GM21423 (cell line): Measurements from ENCODE around the gene KDM3B.
"Not testable (repeated sequence)": the region's sequence is repeated elsewhere in the genome, so short reads cannot be mapped to it uniquely, and the experiment has no call there.

Experiments
- ATAC-seq: cut with Tn5 transposase; IDR thresholded peaks from one replicate; pipeline ENCODE4 v1.9.1; 2021; ENCODE audit warnings: mild to moderate bottlenecking, moderate library complexity; ENCODE audit not compliant: unreplicated experiment

The KDM3B gene

DNA sequence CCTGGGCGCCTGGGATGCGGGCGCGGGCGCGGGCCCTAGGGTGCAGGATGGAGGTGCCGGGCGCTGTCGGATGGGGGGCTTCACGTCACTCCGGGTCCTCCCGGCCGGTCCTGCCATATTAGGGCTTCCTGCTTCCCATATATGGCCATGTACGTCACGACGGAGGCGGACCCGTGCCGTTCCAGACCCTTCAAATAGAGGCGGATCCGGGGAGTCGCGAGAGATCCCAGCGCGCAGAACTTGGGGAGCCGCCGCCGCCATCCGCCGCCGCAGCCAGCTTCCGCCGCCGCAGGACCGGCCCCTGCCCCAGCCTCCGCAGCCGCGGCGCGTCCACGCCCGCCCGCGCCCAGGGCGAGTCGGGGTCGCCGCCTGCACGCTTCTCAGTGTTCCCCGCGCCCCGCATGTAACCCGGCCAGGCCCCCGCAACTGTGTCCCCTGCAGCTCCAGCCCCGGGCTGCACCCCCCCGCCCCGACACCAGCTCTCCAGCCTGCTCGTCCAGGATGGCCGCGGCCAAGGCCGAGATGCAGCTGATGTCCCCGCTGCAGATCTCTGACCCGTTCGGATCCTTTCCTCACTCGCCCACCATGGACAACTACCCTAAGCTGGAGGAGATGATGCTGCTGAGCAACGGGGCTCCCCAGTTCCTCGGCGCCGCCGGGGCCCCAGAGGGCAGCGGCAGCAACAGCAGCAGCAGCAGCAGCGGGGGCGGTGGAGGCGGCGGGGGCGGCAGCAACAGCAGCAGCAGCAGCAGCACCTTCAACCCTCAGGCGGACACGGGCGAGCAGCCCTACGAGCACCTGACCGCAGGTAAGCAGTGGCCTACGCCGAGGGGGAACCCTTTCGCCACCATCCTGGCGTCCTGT is 113.0 kb downstream of the KDM3B start, which contains the start of gene EGR1:
Gene EGR1, plus strand, starts transcription at position 219 of the 864 bp plus-strand sequence. Its CDS starts 283 bp downstream, at position 502.
- peak; percentile 48 for ATAC-seq

DNA sequence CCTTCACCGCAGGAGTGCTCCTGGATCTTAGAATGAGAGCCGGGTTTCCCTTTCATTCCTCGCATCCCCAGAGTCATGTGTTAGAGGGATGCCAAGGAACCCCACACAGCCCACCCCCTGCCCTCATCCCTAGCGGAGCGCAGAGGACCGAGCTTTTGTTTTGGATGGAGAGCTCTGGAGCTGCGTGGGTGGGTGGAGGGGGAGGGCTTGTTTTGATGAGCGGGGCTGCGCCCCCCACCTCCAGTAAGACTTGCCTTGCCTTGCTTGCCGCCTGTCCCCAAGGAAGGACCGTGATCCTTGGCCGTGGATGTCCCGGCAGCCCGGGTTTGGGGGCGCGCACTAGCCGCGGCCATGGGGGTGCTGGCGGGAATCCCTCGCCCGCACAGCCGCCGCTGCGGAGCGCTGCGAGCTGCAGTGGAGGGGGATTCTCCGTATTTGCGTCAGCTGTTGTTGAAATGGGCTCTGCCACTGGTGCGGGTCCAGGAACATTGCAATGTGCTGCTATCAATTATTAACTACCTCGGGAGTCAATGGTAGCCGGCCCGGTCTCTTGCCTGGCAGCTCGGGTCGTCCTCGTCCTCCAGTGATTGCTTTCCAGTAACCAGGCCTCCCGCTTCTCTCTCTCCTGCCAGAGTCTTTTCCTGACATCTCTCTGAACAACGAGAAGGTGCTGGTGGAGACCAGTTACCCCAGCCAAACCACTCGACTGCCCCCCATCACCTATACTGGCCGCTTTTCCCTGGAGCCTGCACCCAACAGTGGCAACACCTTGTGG is 113.8 kb downstream of the KDM3B start:
- ATAC-seq, result no peak

DNA sequence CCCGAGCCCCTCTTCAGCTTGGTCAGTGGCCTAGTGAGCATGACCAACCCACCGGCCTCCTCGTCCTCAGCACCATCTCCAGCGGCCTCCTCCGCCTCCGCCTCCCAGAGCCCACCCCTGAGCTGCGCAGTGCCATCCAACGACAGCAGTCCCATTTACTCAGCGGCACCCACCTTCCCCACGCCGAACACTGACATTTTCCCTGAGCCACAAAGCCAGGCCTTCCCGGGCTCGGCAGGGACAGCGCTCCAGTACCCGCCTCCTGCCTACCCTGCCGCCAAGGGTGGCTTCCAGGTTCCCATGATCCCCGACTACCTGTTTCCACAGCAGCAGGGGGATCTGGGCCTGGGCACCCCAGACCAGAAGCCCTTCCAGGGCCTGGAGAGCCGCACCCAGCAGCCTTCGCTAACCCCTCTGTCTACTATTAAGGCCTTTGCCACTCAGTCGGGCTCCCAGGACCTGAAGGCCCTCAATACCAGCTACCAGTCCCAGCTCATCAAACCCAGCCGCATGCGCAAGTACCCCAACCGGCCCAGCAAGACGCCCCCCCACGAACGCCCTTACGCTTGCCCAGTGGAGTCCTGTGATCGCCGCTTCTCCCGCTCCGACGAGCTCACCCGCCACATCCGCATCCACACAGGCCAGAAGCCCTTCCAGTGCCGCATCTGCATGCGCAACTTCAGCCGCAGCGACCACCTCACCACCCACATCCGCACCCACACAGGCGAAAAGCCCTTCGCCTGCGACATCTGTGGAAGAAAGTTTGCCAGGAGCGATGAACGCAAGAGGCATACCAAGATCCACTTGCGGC is 114.6 kb downstream of the KDM3B start:
- no peak for ATAC-seq

DNA sequence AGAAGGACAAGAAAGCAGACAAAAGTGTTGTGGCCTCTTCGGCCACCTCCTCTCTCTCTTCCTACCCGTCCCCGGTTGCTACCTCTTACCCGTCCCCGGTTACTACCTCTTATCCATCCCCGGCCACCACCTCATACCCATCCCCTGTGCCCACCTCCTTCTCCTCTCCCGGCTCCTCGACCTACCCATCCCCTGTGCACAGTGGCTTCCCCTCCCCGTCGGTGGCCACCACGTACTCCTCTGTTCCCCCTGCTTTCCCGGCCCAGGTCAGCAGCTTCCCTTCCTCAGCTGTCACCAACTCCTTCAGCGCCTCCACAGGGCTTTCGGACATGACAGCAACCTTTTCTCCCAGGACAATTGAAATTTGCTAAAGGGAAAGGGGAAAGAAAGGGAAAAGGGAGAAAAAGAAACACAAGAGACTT is 115.2 kb downstream of the KDM3B start:
- no peak for ATAC-seq

DNA sequence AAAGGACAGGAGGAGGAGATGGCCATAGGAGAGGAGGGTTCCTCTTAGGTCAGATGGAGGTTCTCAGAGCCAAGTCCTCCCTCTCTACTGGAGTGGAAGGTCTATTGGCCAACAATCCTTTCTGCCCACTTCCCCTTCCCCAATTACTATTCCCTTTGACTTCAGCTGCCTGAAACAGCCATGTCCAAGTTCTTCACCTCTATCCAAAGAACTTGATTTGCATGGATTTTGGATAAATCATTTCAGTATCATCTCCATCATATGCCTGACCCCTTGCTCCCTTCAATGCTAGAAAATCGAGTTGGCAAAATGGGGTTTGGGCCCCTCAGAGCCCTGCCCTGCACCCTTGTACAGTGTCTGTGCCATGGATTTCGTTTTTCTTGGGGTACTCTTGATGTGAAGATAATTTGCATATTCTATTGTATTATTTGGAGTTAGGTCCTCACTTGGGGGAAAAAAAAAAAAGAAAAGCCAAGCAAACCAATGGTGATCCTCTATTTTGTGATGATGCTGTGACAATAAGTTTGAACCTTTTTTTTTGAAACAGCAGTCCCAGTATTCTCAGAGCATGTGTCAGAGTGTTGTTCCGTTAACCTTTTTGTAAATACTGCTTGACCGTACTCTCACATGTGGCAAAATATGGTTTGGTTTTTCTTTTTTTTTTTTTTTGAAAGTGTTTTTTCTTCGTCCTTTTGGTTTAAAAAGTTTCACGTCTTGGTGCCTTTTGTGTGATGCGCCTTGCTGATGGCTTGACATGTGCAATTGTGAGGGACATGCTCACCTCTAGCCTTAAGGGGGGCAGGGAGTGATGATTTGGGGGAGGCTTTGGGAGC is 115.9 kb downstream of the KDM3B start:
- ATAC-seq, result no peak

DNA sequence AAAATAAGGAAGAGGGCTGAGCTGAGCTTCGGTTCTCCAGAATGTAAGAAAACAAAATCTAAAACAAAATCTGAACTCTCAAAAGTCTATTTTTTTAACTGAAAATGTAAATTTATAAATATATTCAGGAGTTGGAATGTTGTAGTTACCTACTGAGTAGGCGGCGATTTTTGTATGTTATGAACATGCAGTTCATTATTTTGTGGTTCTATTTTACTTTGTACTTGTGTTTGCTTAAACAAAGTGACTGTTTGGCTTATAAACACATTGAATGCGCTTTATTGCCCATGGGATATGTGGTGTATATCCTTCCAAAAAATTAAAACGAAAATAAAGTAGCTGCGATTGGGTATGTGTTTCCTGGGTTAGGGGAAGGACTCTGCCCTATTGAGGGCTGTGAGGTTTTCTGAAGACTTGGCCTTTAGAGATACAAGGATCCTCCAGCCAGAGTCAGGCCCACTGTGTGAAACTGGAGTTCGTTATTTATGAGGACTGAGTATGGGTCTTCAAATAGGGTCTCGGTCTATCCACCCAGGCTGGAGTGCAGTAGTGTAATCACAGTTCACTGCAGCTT is 116.6 kb downstream of the KDM3B start:
- no peak for ATAC-seq

DNA sequence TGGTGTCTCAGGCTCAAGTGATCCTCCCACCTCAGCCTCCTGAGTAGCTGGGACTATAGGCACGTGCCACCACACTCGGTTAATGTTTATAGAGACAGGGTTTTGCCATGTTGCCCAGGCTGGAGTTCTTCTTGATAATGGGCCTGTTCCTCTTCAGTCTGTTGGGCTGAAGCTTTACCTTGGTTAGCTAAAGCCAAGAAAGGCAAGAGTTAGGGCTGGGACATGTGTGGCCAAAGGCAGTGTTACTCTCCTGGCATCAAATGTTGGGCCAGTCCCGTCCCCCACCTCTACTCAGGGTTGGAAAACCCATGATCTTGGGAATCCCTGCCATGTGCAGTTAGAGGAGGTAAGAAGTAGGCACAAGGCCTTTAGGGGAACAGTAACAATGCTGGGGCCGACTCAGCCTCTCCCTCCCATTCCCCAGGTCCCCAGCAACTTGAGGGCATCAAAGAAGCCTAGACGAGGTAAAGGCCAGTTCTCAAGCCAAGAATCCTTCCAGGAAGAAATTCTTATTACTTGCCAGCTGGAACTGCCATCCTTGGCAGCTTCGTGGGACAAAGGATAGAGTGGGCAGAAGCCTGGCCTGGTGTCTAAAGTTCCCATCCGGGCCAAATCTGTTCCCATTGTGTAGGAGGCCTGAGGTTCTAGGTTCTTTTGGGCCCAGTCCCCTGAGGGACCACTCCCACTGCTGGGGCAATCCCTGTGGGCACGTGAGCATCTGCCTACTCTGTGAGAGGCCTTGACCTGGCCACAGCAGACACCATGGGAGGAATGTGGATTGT is 117.2 kb downstream of the KDM3B start:
- ATAC-seq, result no peak

DNA sequence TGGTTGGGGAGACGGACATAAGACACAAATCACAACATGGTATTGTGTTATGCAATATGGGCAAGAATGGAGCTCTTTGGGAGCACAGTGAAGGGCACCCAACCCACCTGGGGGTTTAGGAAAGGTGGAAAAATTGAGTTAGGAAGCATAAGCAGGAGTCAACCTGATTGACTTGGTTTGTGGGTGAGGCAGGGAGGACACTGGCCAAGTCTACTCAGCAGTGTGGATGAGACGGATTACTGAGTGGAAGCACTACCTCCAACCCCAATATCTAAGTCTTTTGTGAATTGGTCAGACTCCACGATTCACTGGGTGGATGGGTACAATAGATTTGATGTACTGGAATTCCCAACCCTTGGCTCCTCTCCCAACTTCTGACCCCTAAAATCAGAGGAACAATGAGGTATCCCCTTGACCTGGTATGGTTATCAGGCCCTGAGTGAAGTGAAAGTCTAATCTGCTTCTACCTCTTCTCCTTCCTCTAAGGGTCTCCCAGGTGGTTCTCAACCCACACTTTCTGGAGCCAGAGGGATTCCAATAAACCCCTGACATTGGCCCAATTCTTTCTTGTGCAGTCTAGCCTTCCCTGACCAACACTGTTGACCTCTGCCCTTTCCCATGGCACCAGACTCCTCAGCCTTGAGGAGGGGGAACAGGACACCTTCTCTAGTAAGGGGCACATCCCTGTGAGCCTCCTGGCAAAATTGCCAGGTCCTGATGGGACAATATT is 118.0 kb downstream of the KDM3B start:
- no peak for ATAC-seq

DNA sequence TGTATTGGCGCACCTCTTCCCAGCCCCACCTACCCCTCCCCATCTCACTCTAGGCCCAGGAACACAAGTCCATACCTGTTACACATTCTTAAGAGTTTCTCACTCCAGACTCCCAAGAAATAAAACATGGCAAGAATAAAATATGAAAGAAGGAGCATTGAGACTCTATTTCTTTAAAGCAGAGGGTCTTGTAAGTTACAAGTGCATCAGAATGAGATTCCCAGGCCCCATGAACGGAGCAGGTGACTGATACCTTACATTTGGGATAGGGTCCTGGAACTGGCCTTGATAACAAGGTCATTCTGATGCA is 118.5 kb downstream of the KDM3B start:
- no peak for ATAC-seq

DNA sequence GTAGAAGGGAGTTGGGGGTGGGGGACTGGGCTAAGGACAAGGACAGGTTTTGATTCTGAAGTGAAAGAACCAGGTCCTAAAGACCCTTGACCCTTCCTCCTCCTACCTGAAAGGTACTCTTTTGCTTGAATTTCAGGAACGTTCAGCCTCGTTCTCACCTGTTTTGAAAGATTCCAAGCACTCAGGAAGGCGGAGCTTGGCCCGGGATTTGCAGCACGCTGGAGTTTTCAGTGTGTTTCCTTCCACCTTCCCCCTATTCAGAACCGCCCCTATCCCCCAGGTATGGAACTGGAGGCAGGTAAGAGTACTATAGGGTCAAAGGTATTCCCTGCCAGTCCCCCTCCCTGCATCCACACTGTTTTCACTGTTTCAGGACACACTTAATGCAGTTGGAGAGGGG is 119.9 kb downstream of the KDM3B start:
- no peak for ATAC-seq

DNA sequence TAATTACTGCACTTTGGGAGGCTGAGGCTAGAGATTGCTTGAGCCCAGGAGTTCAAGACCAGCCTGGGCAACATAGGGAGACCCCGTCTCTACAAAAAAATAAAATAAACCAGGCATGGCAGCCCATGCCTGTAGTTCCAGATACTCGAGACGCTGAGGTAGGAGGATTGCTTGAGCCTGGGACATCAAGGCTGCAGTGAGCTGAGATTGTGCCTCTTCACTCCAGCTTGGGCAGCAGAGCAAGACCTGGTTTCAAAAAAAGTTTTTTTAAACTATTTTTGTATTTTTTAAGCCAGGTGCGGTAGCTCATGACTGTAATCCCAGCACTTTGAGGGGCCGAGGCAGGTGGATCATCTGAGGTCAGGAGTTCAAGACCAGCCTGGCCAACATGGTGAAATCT is 120.7 kb downstream of the KDM3B start:
- not testable (repeated sequence) for ATAC-seq

DNA sequence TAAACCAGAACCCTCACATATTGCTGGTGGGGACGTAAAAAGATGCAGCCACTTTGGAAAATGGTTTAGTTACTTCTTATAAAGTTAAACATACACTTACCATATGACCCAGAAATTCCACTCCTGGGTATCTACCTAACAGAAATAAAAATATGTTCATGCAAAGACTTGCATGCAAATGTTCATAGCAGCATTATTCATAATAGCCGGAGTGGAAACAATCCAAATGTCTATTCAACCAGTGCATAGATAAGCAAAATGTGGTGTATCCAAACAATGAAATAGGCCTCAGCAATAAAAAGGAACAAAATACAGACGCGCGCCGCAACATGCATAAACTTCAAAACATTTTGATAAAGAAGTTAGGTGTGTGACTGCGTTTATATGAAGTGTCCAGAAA is 124.4 kb downstream of the KDM3B start:
- no peak for ATAC-seq

DNA sequence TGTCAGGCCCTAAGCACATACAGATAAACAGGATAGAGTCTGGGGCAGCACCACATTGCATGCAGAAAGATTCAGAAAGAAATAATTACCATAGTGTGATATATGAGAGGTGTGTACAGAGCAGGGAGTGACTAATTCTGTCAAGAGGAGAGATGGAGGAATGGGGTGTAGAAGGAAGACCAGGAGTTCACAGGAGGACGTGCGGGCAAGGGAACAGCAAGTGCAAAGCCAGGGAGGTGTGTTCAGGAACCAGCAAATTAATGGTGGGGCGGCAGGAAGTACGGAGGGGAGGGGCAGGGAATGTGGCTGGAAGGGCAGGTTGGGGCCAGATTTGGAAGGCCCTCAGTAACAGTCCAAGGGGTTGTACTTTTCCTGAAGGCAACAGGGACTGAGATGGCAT is 130.2 kb downstream of the KDM3B start:
- no peak for ATAC-seq
